ENCODE data around the gene ZEB1. TPM values are rescaled to one million over a fixed set of nuclear protein-coding genes. Genes with fewer than 3 reads are reported as not detected.

ZEB1 gene
- total RNA-seq, 2 donors from 2014 or later, result 0.84 TPM

DNA sequence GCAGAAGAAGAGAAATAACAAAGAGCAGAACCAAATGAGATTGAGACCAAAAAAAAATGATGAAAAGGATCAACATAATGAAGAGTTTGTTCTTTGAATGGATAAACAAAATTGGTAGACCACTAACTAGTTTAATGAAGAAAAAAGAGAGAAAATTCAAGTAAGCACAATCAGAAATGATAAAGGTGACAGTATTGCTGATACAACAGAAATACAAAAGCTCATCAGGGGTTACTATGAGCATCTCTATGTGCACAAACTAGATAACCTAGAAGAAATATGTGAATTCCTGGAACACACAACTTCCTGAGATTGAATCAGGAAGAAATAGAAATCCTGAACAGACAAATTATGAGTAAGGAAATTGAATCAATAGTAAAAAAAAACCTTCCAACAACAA is 157.1 kb downstream of the ZEB1 start:
- H3K9ac ChIP-seq (ENCODE audit: extremely low read depth, low read length, poor library complexity, severe bottlenecking), result no peak overlapping the region
- H3K9me3 Mint-ChIP-seq, result peaks cover 8% of the 10 kb centered on the region
- no peaks in the 10 kb centered on the region for H3K36me3 Mint-ChIP-seq (ENCODE audit: low read depth)
- H3K27me3 Mint-ChIP-seq (ENCODE audit: insufficient read depth), result peaks cover 5% of the 10 kb centered on the region
- H3K9me3 ChIP-seq (ENCODE audit: control insufficient read depth, low read length), result no peaks in the 10 kb centered on the region
- no peak overlapping the region for H3K27ac ChIP-seq (ENCODE audit: low read depth, low read length)
- no peaks in the 10 kb centered on the region for H3K27me3 ChIP-seq (ENCODE audit: control insufficient read depth, insufficient read depth, low read length, poor library complexity, severe bottlenecking)
- H3K4me1 Mint-ChIP-seq, result no peaks in the 10 kb centered on the region
- H3K4me3 ChIP-seq (ENCODE audit: low read length), result no peak overlapping the region
- no peak overlapping the region for H3K27ac Mint-ChIP-seq
- no peak overlapping the region for H3K4me3 Mint-ChIP-seq
- DNase-seq, result no peak
- no peaks in the 10 kb centered on the region for H3K36me3 ChIP-seq (ENCODE audit: control insufficient read depth, insufficient read depth, low read length)
- TF ChIP-seq, protein P1, sequence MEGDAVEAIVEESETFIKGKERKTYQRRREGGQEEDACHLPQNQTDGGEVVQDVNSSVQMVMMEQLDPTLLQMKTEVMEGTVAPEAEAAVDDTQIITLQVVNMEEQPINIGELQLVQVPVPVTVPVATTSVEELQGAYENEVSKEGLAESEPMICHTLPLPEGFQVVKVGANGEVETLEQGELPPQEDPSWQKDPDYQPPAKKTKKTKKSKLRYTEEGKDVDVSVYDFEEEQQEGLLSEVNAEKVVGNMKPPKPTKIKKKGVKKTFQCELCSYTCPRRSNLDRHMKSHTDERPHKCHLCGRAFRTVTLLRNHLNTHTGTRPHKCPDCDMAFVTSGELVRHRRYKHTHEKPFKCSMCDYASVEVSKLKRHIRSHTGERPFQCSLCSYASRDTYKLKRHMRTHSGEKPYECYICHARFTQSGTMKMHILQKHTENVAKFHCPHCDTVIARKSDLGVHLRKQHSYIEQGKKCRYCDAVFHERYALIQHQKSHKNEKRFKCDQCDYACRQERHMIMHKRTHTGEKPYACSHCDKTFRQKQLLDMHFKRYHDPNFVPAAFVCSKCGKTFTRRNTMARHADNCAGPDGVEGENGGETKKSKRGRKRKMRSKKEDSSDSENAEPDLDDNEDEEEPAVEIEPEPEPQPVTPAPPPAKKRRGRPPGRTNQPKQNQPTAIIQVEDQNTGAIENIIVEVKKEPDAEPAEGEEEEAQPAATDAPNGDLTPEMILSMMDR (conservative IDR thresholded peaks at IDR 0.05), result no peak
- no peaks in the 10 kb centered on the region for H3K4me1 ChIP-seq (ENCODE audit: control insufficient read depth, insufficient read depth, low read length)

- Mint-ChIP-seq H3K36me3 (ENCODE audit: low read depth) (no peaks in the 10 kb centered on the region), H3K9me3 (peaks cover 4% of the 10 kb centered on the region), H3K4me3 (no peak overlapping the region), H3K27ac (no peak overlapping the region), H3K27me3 (ENCODE audit: insufficient read depth) (peaks cover 5% of the 10 kb centered on the region), H3K4me1 (no peaks in the 10 kb centered on the region)
- no peak for DNase-seq
- no peaks in the 10 kb centered on the region for H3K27me3 ChIP-seq (ENCODE audit: control insufficient read depth, insufficient read depth, low read length, poor library complexity, severe bottlenecking)
- no peak overlapping the region for H3K27ac ChIP-seq (ENCODE audit: low read depth, low read length)
- no peak overlapping the region for H3K4me3 ChIP-seq (ENCODE audit: low read length)
- H3K4me1 ChIP-seq (ENCODE audit: control insufficient read depth, insufficient read depth, low read length), result no peaks in the 10 kb centered on the region
- no peaks in the 10 kb centered on the region for H3K9me3 ChIP-seq (ENCODE audit: control insufficient read depth, low read length)
- H3K9ac ChIP-seq (ENCODE audit: extremely low read depth, low read length, poor library complexity, severe bottlenecking), result no peak overlapping the region
- H3K36me3 ChIP-seq (ENCODE audit: control insufficient read depth, insufficient read depth, low read length), result no peaks in the 10 kb centered on the region
- TF ChIP-seq, protein P1 (conservative IDR thresholded peaks at IDR 0.05), result no peak
- WGBS, 2 experiments (ENCODE audit: insufficient coverage in 1 of 2, insufficient read length in 1 of 2), result 93% methylated on average over 1 of the region's 1 CpG; no CpG with 5 or more reads in 1 of the 2 experiments
Measured at GRCh38 chr10:31477584-31477983, 158.6 kb downstream of the ZEB1 start.

DNA sequence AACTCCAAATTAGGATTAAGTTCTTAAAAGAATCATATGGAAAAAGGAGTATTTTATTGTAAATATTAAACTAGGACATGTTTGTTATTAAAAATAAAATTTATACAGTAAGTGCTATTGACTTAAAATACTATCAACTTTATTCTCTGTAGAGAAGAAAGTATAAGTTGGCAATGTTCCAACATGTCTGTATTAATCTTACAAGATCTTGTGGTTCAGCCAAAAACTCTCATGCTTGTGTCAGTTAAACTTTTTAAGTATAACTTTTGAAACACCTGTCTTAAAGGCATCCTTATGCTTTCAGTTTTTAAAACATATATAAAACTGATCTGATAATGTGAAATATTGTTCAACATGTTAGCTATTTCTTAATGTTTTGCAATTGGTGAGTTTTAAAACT is 160.7 kb downstream of the ZEB1 start:
- Mint-ChIP-seq H3K36me3 (ENCODE audit: low read depth) (no peaks in the 10 kb centered on the region), H3K27ac (no peak overlapping the region), H3K4me1 (peaks cover 7% of the 10 kb centered on the region), H3K4me3 (no peak overlapping the region), H3K27me3 (ENCODE audit: insufficient read depth) (peaks cover 5% of the 10 kb centered on the region), H3K9me3 (peaks cover 2% of the 10 kb centered on the region)
- Histone ChIP-seq H3K4me3 (ENCODE audit: low read length) (no peak overlapping the region), H3K36me3 (ENCODE audit: control insufficient read depth, insufficient read depth, low read length) (no peaks in the 10 kb centered on the region), H3K27me3 (ENCODE audit: control insufficient read depth, insufficient read depth, low read length, poor library complexity, severe bottlenecking) (no peaks in the 10 kb centered on the region), H3K27ac (ENCODE audit: low read depth, low read length) (no peak overlapping the region), H3K9ac (ENCODE audit: extremely low read depth, low read length, poor library complexity, severe bottlenecking) (no peak overlapping the region), H3K4me1 (ENCODE audit: control insufficient read depth, insufficient read depth, low read length) (no peaks in the 10 kb centered on the region), H3K9me3 (ENCODE audit: control insufficient read depth, low read length) (no peaks in the 10 kb centered on the region)
- TF ChIP-seq, protein P1 (conservative IDR thresholded peaks at IDR 0.05), result no peak
- DNase-seq, result no peak

Measured in endodermal cell (in vitro differentiated cells).